Hepatocyte (in vitro differentiated cells): ENCODE measurements around the gene FGF12. TPM values are rescaled to one million over a fixed set of nuclear protein-coding genes. Genes with fewer than 3 reads are reported as not detected.

Source experiments
- DNase-seq: peaks from one replicate; pipeline ENCODE4 v3.0.0-alpha.2; 2016; ENCODE audit warnings: low spot score
- H2AFZ ChIP-seq: fragments of 200-600 bp; sonication (generic); 2 replicates; pipeline ENCODE4 v1.6.0; 2016; ENCODE audit warnings: antibody characterized with exemption, mild to moderate bottlenecking
- H3K27ac ChIP-seq: fragments of 200-600 bp; sonication (generic); 2 replicates; pipeline ENCODE4 v1.5.1; 2016; ENCODE audit warnings: mild to moderate bottlenecking
- H3K27me3 ChIP-seq: fragments of 200-600 bp; sonication (generic); 2 replicates; pipeline ENCODE4 v1.6.1; 2016
- H3K36me3 ChIP-seq: fragments of 200-600 bp; sonication (generic); replicated peaks from 2 replicates; pipeline ENCODE4 v1.5.1; 2016; ENCODE audit warnings: low read depth; ENCODE audit not compliant: insufficient read depth
- H3K4me1 ChIP-seq: fragments of 200-600 bp; sonication (generic); 2 replicates; pipeline ENCODE4 v1.5.1; 2016; ENCODE audit warnings: mild to moderate bottlenecking, moderate library complexity; ENCODE audit not compliant: insufficient read depth
- H3K4me2 ChIP-seq: fragments of 200-600 bp; sonication (generic); 2 replicates; pipeline ENCODE4 v1.6.0; 2016
- H3K4me3 ChIP-seq: fragments of 200-600 bp; sonication (generic); 2 replicates; pipeline ENCODE4 v1.5.1; 2016; ENCODE audit warnings: mild to moderate bottlenecking
- H3K79me2 ChIP-seq: fragments of 200-600 bp; sonication (generic); 2 replicates; pipeline ENCODE4 v1.6.0; 2017; ENCODE audit warnings: mild to moderate bottlenecking
- H3K9me2 ChIP-seq: fragments of 200-600 bp; sonication (generic); replicated peaks from 2 replicates; pipeline ENCODE4 v1.6.0; 2017; ENCODE audit warnings: mild to moderate bottlenecking; ENCODE audit not compliant: insufficient read depth
- H3K9me3 ChIP-seq: fragments of 200-600 bp; sonication (generic); 2 replicates; pipeline ENCODE4 v1.5.1; 2016; ENCODE audit warnings: low read depth, mild to moderate bottlenecking
- H4K20me1 ChIP-seq: fragments of 200-600 bp; sonication (generic); 2 replicates; pipeline ENCODE4 v1.6.0; 2016; ENCODE audit warnings: mild to moderate bottlenecking; ENCODE audit not compliant: insufficient read depth, poor library complexity, severe bottlenecking
- CTCF ChIP-seq: fragments of 200-600 bp; sonication (generic); IDR thresholded peaks from 2 replicates; pipeline ENCODE4 v1.5.1; 2016; ENCODE audit warnings: antibody characterized with exemption, mild to moderate bottlenecking; ENCODE audit not compliant: poor library complexity
- EZH2 ChIP-seq: fragments of 200-600 bp; sonication (generic); IDR thresholded peaks from 2 replicates; pipeline ENCODE4 v1.6.1; 2016; ENCODE audit warnings: antibody characterized with exemption, mild to moderate bottlenecking, borderline replicate concordance
- EZH2phosphoT487 ChIP-seq: fragments of 200-600 bp; sonication (generic); IDR thresholded peaks from one replicate; pipeline ENCODE4 v1.6.1; 2018; ENCODE audit warnings: antibody characterized with exemption, mild to moderate bottlenecking, low read depth, moderate library complexity; ENCODE audit not compliant: unreplicated experiment, severe bottlenecking
- WGBS: methylation state at CpG from one replicate; pipeline ENCODE4 v1.1.6; 2016; ENCODE audit warnings: low lambda C conversion rate; ENCODE audit errors: missing lambda C conversion rate; 5-methylcytosine and 5-hydroxymethylcytosine counted together
- polyA plus RNA-seq: library from polyadenylated mRNA; unstranded; fragments of >200 nt; fragmentation: Nextera tagmentation; extraction: Ambion mirVana; gene quantifications from 2 replicates; pipeline ENCODE4 v1.2.1, GENCODE V29; 2016
- total RNA-seq: library from RNA; depleted of rRNA; stranded (reverse); fragments of >200 nt; gene quantifications from 2 replicates; pipeline ENCODE4 v1.2.3, GENCODE V29; 2014

Gene FGF12
- total and polyA plus RNA-seq, 2 experiments from 2014 or later, result 2.1 TPM

DNA sequence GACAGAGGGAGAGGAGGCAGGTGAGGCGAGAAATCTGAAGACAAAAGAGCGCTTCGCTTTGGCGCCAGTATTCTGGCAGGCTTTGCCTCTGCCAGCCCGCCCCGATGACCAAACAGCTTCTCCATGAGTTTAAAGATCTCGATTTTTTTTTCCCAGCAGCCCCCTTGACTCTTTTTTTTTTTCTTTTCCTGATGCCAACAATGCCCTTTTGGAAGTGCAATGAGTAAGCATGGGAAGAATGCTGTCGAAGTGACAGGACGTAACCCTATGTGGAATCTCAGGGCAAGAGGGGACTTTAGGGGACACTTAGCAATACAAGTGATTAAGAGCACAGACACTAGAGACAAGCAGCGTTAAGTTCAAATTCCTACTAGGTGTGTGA is 211.7 kb downstream of the FGF12 start:
- TF ChIP-seq CTCF (no peak), EZH2 (no peak), EZH2phosphoT487 (no peak)
- DNase-seq, result no peak
- H3K9me2 ChIP-seq, result no peaks in the 10 kb centered on the region
- H3K79me2 ChIP-seq, result no peaks in the 10 kb centered on the region
- H4K20me1 ChIP-seq, result no peaks in the 10 kb centered on the region
- H2AFZ ChIP-seq, result peak overlapping the region; percentile 92
- H3K4me3 ChIP-seq, result peak overlapping the region; percentile 49
- H3K4me2 ChIP-seq, result peak overlapping the region; percentile 93
- peaks cover 12% of the 10 kb centered on the region for H3K27me3 ChIP-seq
- no peaks in the 10 kb centered on the region for H3K36me3 ChIP-seq
- no peaks in the 10 kb centered on the region for H3K9me3 ChIP-seq
- WGBS, result 4% methylated on average over 10 of the region's 10 CpGs
- peaks cover 3% of the 10 kb centered on the region for H3K4me1 ChIP-seq
- peak overlapping the region; percentile 85 for H3K27ac ChIP-seq

GRCh38 chr3:192514754-192515663 is 212.3 kb downstream of the FGF12 start:
- Histone ChIP-seq H3K79me2 (no peaks in the 10 kb centered on the region), H3K27ac (peak overlapping the region; percentile 85), H3K4me1 (peaks cover 3% of the 10 kb centered on the region), H3K4me2 (peak overlapping the region; percentile 93), H2AFZ (peak overlapping the region; percentile 92), H3K4me3 (peak overlapping the region; percentile 49), H4K20me1 (no peaks in the 10 kb centered on the region), H3K36me3 (no peaks in the 10 kb centered on the region), H3K9me3 (no peaks in the 10 kb centered on the region), H3K27me3 (peaks cover 12% of the 10 kb centered on the region), H3K9me2 (no peaks in the 10 kb centered on the region)
- peak; percentile 81 for DNase-seq
- TF ChIP-seq EZH2phosphoT487, result no peak
- peak; percentile 29 for TF ChIP-seq CTCF
- WGBS, result 1% methylated on average over 64 of the region's 74 CpGs

DNA sequence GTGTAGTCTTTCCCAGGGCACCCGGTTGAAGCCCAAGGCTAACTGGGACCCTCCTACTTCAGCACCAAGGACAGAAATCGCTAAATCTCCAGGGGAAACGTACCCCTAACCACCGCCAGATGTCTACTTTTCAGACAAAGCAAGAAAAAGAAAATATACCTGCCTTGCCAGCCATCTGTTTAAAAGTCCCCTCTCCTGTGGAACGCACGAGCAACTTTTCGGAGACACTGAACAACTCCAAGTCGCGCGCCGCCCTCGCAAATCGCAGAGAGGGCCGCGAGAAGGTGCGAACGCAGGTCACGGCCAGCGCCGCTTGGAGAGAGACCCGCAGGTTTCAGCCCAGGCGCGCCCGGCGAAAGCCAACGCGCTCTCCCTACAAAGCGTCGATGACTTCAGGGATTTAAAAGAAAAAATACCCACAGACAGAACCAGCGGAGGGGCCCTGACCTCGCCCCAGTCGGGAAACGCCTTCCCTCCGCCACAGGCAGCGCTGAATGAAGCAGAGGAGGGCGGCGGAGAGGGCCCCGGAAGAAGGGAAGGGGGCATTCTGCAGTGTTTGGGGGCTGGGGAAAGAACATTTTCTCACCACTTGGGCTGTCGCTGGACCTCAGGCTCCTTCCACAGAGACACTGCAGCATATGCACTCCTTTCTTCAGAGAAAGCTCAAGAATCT is 213.1 kb downstream of the FGF12 start:
- peak; percentile 72 for DNase-seq
- no peak for TF ChIP-seq EZH2phosphoT487
- TF ChIP-seq CTCF, result peak; percentile 17
- no peak for TF ChIP-seq EZH2
- Histone ChIP-seq H2AFZ (peak overlapping the region; percentile 92), H3K4me2 (peak overlapping the region; percentile 93), H3K27ac (no peak overlapping the region), H3K4me1 (peaks cover 3% of the 10 kb centered on the region), H3K27me3 (peaks cover 12% of the 10 kb centered on the region), H3K36me3 (no peaks in the 10 kb centered on the region), H3K9me3 (no peaks in the 10 kb centered on the region), H3K9me2 (no peaks in the 10 kb centered on the region), H3K4me3 (peak overlapping the region; percentile 49), H4K20me1 (no peaks in the 10 kb centered on the region), H3K79me2 (no peaks in the 10 kb centered on the region)
- 2% methylated on average over 39 of the region's 39 CpGs for WGBS
